HepG2 (cell line): ENCODE measurements around the gene CLASRP. TPM values are rescaled to one million over a fixed set of nuclear protein-coding genes. Genes with fewer than 3 reads are reported as not detected.
A peak's percentile ranks its signal among the peaks of the same experiment; 100 is the strongest.

Source experiments
- CTCF ChIP-seq: sonication (generic); formaldehyde crosslinking; IDR thresholded peaks from 2 replicates; pipeline ENCODE4 v1.5.0; 2020; ENCODE audit warnings: mild to moderate bottlenecking, missing genetic modification reagents, moderate library complexity
- ELF3 ChIP-seq: IDR thresholded peaks from 2 replicates; pipeline ENCODE4 v1.6.1; 2016; ENCODE audit warnings: missing genetic modification reagents, missing compliant biosample characterization
- ETV6 ChIP-seq: sonication (generic); formaldehyde crosslinking; conservative IDR thresholded peaks from 2 replicates; pipeline ENCODE4 v1.4.0; 2020; ENCODE audit warnings: missing genetic modification reagents
- GFI1 ChIP-seq: sonication (generic); formaldehyde crosslinking; IDR thresholded peaks from 2 replicates; pipeline ENCODE4 v1.5.0; 2020; ENCODE audit warnings: missing genetic modification reagents, mild to moderate bottlenecking, borderline replicate concordance
- PAF1 ChIP-seq: IDR thresholded peaks from 2 replicates; pipeline ENCODE4 v1.6.1; 2016; ENCODE audit warnings: missing genetic modification reagents, missing compliant biosample characterization
- PAWR ChIP-seq: sonication (generic); formaldehyde crosslinking; IDR thresholded peaks from 2 replicates; pipeline ENCODE4 v1.4.0; 2020; ENCODE audit warnings: missing genetic modification reagents, mild to moderate bottlenecking, borderline replicate concordance
- PAXIP1 ChIP-seq: sonication (generic); formaldehyde crosslinking; conservative IDR thresholded peaks from 2 replicates; pipeline ENCODE4 v1.4.0; 2020; ENCODE audit warnings: mild to moderate bottlenecking, missing genetic modification reagents, moderate library complexity
- PHF21A ChIP-seq: sonication (generic); formaldehyde crosslinking; IDR thresholded peaks from 2 replicates; pipeline ENCODE4 v1.5.0; 2020; ENCODE audit warnings: mild to moderate bottlenecking, missing genetic modification reagents
- POLR2A ChIP-seq, 2 experiments: IDR thresholded peaks; 2 replicates each; pipeline ENCODE4 v1.6.1; 2011; ENCODE audit warnings: low read depth in 2 of 2, low read length in 2 of 2, mild to moderate bottlenecking in 1 of 2, moderate library complexity in 1 of 2; ENCODE audit not compliant: insufficient read depth in 1 of 2
- PPARG ChIP-seq: conservative IDR thresholded peaks from 2 replicates; pipeline ENCODE4 v1.6.1; 2016; ENCODE audit warnings: missing biosample characterization, missing genetic modification reagents
- RXRA ChIP-seq: sonication (generic); formaldehyde crosslinking; IDR thresholded peaks from 2 replicates; pipeline ENCODE4 v1.5.1; 2020; ENCODE audit warnings: missing genetic modification reagents
- STAT5B ChIP-seq: sonication (generic); formaldehyde crosslinking; IDR thresholded peaks from 2 replicates; pipeline ENCODE4 v1.4.0; 2020; ENCODE audit warnings: missing genetic modification reagents
- SYNCRIP ChIP-seq: fragments of 200-400 bp; formaldehyde crosslinking; IDR thresholded peaks from 2 replicates; pipeline ENCODE4 v1.6.1; 2018; ENCODE audit warnings: mild to moderate bottlenecking, low read depth, low read length; ENCODE audit not compliant: insufficient read depth
- TARDBP ChIP-seq: sonication (generic); formaldehyde crosslinking; IDR thresholded peaks from 2 replicates; pipeline ENCODE4 v1.8.0; 2022; ENCODE audit warnings: mild to moderate bottlenecking, missing genetic modification reagents
- TEAD2 ChIP-seq: sonication (generic); formaldehyde crosslinking; IDR thresholded peaks from 2 replicates; pipeline ENCODE4 v1.9.0; 2021; ENCODE audit warnings: missing genetic modification reagents
- XRCC5 ChIP-seq: fragments of 200-400 bp; formaldehyde crosslinking; optimal IDR thresholded peaks from 2 replicates; pipeline ENCODE3; 2017; ENCODE audit warnings: mild to moderate bottlenecking, low read length
- ZC3H13 ChIP-seq: sonication (generic); formaldehyde crosslinking; IDR thresholded peaks from 2 replicates; pipeline ENCODE4 v1.8.1; 2023; ENCODE audit warnings: mild to moderate bottlenecking, missing genetic modification reagents, moderate library complexity
- ZEB1 ChIP-seq: IDR thresholded peaks from 2 replicates; pipeline ENCODE4 v1.6.1; 2012; ENCODE audit warnings: mild to moderate bottlenecking, low read depth, inconsistent platforms; ENCODE audit not compliant: insufficient replicate concordance
- ZKSCAN5 ChIP-seq: sonication (generic); formaldehyde crosslinking; IDR thresholded peaks from 2 replicates; pipeline ENCODE4 v1.5.1; 2020; ENCODE audit warnings: mild to moderate bottlenecking, missing genetic modification reagents
- ZMYM2 ChIP-seq: sonication (generic); formaldehyde crosslinking; IDR thresholded peaks from 2 replicates; pipeline ENCODE4 v1.8.0; 2022; ENCODE audit warnings: mild to moderate bottlenecking, missing genetic modification reagents
- ZNF17 ChIP-seq: sonication (generic); formaldehyde crosslinking; IDR thresholded peaks from 2 replicates; pipeline ENCODE4 v1.5.0; 2020; ENCODE audit warnings: mild to moderate bottlenecking, missing genetic modification reagents
- ZNF30 ChIP-seq: sonication (generic); formaldehyde crosslinking; IDR thresholded peaks from 2 replicates; pipeline ENCODE4 v1.5.0; 2020; ENCODE audit warnings: mild to moderate bottlenecking, missing genetic modification reagents
- ZNF331 ChIP-seq: sonication (generic); formaldehyde crosslinking; IDR thresholded peaks from 2 replicates; pipeline ENCODE4 v1.4.0; 2020; ENCODE audit warnings: missing genetic modification reagents
- ZNF451 ChIP-seq: sonication (generic); formaldehyde crosslinking; IDR thresholded peaks from 2 replicates; pipeline ENCODE4 v1.5.0; 2020; ENCODE audit warnings: mild to moderate bottlenecking, missing genetic modification reagents
- ZNF543 ChIP-seq: sonication (generic); formaldehyde crosslinking; IDR thresholded peaks from 2 replicates; pipeline ENCODE4 v1.4.0; 2020; ENCODE audit warnings: mild to moderate bottlenecking, missing genetic modification reagents
- ZNF572 ChIP-seq: sonication (generic); formaldehyde crosslinking; IDR thresholded peaks from 2 replicates; pipeline ENCODE4 v1.5.1; 2020; ENCODE audit warnings: mild to moderate bottlenecking, missing genetic modification reagents
- ZNF580 ChIP-seq: IDR thresholded peaks from 2 replicates; pipeline ENCODE4 v1.6.1; 2016; ENCODE audit warnings: low read depth, borderline replicate concordance
- polyA plus RNA-seq, 8 experiments: library from polyadenylated mRNA; depleted of rRNA in 3 of 8; stranded (reverse) in 7 of 8; unstranded in 1 of 8; fragments of >200 nt; fragmentation: Illumina TruSeq in 4 of 8; extraction: Trizol in 4 of 8; gene quantifications; 2 replicates each; pipeline versions ENCODE4 v1.2.1 to v1.2.3, GENCODE V29; 2011 to 2016; ENCODE audit warnings: low read depth in 4 of 8, missing spikeins in 1 of 8, mixed read lengths in 1 of 8; ENCODE audit not compliant: insufficient read depth in 1 of 8
- total RNA-seq, 5 experiments: library from RNA; depleted of rRNA; stranded (reverse); fragments of >200 nt; fragmentation: Illumina TruSeq; extraction: Trizol; gene quantifications; 2 replicates each; pipeline ENCODE4 v1.2.3, GENCODE V29; 2016; ENCODE audit warnings: low read depth in 1 of 5

CLASRP gene
- total and polyA plus RNA-seq, 2 of the 13 experiments (the other 11 are each of a cell fraction or from before 2014, with no cell fraction given), result 32.0 to 51.4 TPM

- TF ChIP-seq TEAD2 (CRISPR knock-in tag) (no peak), ZNF572 (no peak), ZNF331 (CRISPR knock-in tag) (peak; percentile 34; the same call in 1 of the 2 replicates), ZNF17 (CRISPR knock-in tag) (no peak), XRCC5 (no peak), STAT5B (CRISPR knock-in tag) (no peak), PAWR (CRISPR knock-in tag) (no peak), ZNF451 (CRISPR knock-in tag) (no peak), ZC3H13 (CRISPR knock-in tag) (peak; percentile 4; the same call in 1 of the 2 replicates), ZMYM2 (no peak), CTCF (CRISPR knock-in tag) (no peak), ELF3 (CRISPR knock-in tag) (peak; percentile 43; the same call in 1 of the 2 replicates), SYNCRIP (no peak), TARDBP (CRISPR knock-in tag) (no peak), ETV6 (no peak; the same call in 1 of the 2 replicates), GFI1 (CRISPR knock-in tag) (no peak; the same call in 1 of the 2 replicates), ZNF543 (CRISPR knock-in tag) (no peak), PAF1 (CRISPR knock-in tag) (no peak), PPARG (CRISPR knock-in tag) (peak; percentile 36; the same call in 1 of the 2 replicates), RXRA (CRISPR knock-in tag) (peak; percentile 84), ZNF30 (CRISPR knock-in tag) (no peak), PAXIP1 (CRISPR knock-in tag) (no peak), POLR2A (IDR thresholded peaks at IDR 0.05; ENCODE audit: insufficient read depth in 1 of 2, low read depth in 2 of 2, low read length in 2 of 2) (peak; percentile 71 to 93), ZNF580 (CRISPR knock-in tag) (no peak), ZEB1 (peak; percentile 22), PHF21A (CRISPR knock-in tag) (peak; percentile 79), ZKSCAN5 (CRISPR knock-in tag) (no peak)
Measured at GRCh38 chr19:45076029-45076850, 37.4 kb downstream of the CLASRP start, which contains the start of gene ZNF296 (continued).
